ENCODE data around the gene MINPP1.

Gene MINPP1

DNA sequence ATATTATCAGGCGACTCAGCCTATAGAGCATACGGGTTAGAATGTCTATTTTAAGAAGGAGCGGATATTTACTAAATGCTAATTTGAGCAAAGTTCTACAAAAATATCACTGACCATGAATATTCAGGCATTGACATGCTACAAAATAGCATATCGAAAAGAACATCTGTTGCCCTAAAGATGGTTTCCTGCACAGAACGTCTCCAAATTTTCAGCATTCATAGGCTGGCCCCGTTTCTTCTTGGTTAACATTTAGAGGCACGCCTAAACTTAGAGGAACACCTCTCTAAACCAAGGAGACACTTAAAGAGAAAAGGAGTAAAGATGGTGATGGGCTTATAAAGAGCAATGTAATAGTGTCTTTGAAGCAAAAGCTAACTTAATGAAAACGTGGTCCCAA is 1.3 kb upstream of the MINPP1 start:
- no peak for DNase-seq (ENCODE audit: low read depth)
- TF ChIP-seq, protein P1, sequence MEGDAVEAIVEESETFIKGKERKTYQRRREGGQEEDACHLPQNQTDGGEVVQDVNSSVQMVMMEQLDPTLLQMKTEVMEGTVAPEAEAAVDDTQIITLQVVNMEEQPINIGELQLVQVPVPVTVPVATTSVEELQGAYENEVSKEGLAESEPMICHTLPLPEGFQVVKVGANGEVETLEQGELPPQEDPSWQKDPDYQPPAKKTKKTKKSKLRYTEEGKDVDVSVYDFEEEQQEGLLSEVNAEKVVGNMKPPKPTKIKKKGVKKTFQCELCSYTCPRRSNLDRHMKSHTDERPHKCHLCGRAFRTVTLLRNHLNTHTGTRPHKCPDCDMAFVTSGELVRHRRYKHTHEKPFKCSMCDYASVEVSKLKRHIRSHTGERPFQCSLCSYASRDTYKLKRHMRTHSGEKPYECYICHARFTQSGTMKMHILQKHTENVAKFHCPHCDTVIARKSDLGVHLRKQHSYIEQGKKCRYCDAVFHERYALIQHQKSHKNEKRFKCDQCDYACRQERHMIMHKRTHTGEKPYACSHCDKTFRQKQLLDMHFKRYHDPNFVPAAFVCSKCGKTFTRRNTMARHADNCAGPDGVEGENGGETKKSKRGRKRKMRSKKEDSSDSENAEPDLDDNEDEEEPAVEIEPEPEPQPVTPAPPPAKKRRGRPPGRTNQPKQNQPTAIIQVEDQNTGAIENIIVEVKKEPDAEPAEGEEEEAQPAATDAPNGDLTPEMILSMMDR (conservative IDR thresholded peaks at IDR 0.05; ENCODE audit: low read depth, low read length): no peak
- H3K4me3 ChIP-seq (ENCODE audit: low read depth, low read length): no peak overlapping the region

- DNase-seq (ENCODE audit: low read depth): peak; percentile 33
- TF ChIP-seq, protein P1 (conservative IDR thresholded peaks at IDR 0.05; ENCODE audit: low read depth, low read length): no peak
- peak overlapping the region; percentile 88 for H3K4me3 ChIP-seq (ENCODE audit: low read depth, low read length)
Measured at GRCh38 chr10:87503886-87504285, 807 bp upstream of the MINPP1 start.

DNA sequence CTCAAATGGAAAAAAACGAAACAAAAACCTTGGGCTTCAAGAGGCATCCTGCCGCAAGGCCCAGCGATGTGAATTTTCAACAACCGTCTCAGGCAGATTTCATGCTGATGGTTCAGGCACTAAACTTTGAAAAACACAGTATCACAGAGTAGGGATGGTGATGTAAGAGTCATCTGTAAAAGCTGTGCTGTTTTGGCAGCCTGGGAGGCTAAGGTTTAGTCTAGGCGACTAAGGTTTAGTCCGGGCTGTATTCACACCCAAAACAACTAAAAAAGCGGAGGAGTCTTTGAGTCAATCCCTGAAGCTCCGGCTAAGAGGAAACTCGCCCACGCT is 420 bp upstream of the MINPP1 start:
- DNase-seq (ENCODE audit: low read depth): no peak
- TF ChIP-seq, protein P1 (conservative IDR thresholded peaks at IDR 0.05; ENCODE audit: low read depth, low read length): no peak
- peak overlapping the region; percentile 88 for H3K4me3 ChIP-seq (ENCODE audit: low read depth, low read length)

DNA sequence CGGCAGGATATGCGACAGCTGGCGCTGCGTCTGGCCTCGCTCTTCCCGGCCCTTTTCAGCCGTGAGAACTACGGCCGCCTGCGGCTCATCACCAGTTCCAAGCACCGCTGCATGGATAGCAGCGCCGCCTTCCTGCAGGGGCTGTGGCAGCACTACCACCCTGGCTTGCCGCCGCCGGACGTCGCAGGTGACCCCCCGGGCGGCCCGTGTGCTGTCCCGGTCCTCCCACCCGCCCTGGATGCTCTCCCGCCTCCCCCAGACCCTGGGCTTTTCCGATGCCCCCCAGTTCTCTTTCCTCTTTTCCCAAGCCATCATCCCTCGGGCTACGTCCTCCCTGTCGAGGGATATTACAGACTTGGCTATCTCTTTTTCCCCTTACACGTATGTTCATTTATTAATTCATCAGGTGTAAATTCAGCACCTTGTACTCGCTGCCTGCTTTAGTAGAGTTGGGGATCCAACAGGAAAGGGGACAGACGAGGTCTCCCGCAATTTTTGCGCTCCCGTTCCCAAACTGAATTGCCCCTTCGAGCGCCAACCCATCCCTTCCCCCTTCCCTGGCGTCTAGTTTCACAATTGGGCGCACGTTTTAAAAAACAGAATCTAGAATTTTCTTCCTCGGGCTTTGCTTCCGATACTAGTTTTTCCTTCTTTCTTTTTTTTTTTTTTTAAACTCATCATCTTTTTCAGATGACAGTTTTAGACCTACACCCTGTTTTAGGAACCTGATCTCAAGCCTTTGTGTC is 846 bp downstream of the MINPP1 start:
- peak overlapping the region; percentile 88 for H3K4me3 ChIP-seq (ENCODE audit: low read depth, low read length)

DNA sequence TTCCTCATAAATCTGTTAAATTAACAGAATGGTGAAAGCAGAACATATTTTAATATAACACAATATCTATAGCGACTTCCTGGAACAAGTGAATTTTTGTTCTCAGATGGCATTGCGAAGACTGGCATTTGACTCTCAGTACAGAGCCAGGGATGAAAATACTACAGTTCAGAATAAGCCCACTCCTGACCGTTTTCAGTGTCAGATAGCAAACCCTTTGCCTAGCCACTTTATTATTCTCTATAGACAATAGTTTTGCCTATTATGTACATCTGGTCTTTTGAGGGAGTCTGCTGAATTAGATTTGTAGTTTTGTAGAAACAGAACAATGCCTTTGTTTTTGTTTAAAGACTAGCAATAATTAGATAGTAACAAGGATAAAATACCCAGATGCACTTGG is 2.3 kb downstream of the MINPP1 start:
- TF ChIP-seq, protein P1 (conservative IDR thresholded peaks at IDR 0.05; ENCODE audit: low read depth, low read length): no peak
- no peak for DNase-seq (ENCODE audit: low read depth)
- no peak overlapping the region for H3K4me3 ChIP-seq (ENCODE audit: low read depth, low read length)

More for the DNA sequence above, 846 bp downstream of the MINPP1 start:
- TF ChIP-seq, protein P1 (conservative IDR thresholded peaks at IDR 0.05; ENCODE audit: low read depth, low read length): peak; percentile 73
- peak; percentile 62 for DNase-seq (ENCODE audit: low read depth)

- DNase-seq (ENCODE audit: low read depth): no peak
- TF ChIP-seq, protein P1 (conservative IDR thresholded peaks at IDR 0.05; ENCODE audit: low read depth, low read length): no peak
- H3K4me3 ChIP-seq (ENCODE audit: low read depth, low read length): no peak overlapping the region
Measured at GRCh38 chr10:87507879-87508483, 3.3 kb downstream of the MINPP1 start.

- no peak for DNase-seq (ENCODE audit: low read depth)
- TF ChIP-seq, protein P1 (conservative IDR thresholded peaks at IDR 0.05; ENCODE audit: low read depth, low read length): no peak
- H3K4me3 ChIP-seq (ENCODE audit: low read depth, low read length): no peak overlapping the region
Measured at GRCh38 chr10:87508837-87509236, 4.1 kb downstream of the MINPP1 start.

Data from choroid plexus epithelial cell (primary cell).